Fibroblast of skin of back (primary cell): Measurements from ENCODE around the gene ZNRF3.
"Not testable (repeated sequence)": the region's sequence is repeated elsewhere in the genome, so short reads cannot be mapped to it uniquely, and the experiment has no call there.

Source experiments
- DNase-seq: peaks from one replicate; pipeline ENCODE4 v3.0.0-alpha.2; 2013

The ZNRF3 gene

GRCh38 chr22:28908810-28909209 lies 25.4 kb downstream of the ZNRF3 start:
- not testable (repeated sequence) for DNase-seq

GRCh38 chr22:28909375-28909774 lies 26.0 kb downstream of the ZNRF3 start:
- DNase-seq: peak; percentile 47

DNA sequence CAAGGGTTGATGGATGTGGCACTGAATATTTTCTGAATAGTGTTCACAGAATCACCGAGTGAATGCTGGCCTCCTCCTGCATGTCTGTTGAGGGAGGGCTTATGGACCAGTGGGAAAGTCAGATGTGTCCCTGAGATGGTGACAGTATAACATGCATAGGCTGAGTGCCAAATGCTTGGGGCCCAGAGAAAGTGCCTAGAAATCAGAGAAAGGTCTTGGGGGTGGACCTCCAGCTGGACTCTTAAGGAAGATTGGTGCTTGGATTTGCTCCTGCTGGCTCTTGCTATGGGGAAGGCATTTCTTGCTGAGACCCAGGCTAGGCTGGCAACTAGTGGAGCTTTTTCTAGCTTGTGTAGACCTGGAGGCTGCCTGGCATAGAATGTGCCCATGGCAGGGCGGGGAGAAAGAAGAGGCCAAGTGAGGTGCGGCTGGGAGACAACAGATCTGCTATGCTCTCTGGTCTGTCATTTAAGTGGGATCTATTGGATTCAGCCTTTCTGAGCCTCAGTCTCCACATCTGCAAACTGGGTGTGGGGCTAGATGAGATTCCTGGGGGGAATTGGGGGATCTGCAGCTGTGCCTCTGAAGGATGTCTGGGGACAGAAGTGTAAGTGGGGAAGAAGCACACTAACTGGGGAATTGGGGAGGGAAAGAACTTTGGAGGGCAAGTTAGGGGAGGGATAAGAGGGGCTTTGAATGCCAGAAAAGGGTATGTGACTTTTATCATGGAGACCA lies 27.4 kb downstream of the ZNRF3 start:
- no peak for DNase-seq

GRCh38 chr22:28911304-28911690 lies 27.9 kb downstream of the ZNRF3 start:
- DNase-seq: no peak

GRCh38 chr22:28911777-28912669 lies 28.7 kb downstream of the ZNRF3 start:
- DNase-seq: peak; percentile 22

DNA sequence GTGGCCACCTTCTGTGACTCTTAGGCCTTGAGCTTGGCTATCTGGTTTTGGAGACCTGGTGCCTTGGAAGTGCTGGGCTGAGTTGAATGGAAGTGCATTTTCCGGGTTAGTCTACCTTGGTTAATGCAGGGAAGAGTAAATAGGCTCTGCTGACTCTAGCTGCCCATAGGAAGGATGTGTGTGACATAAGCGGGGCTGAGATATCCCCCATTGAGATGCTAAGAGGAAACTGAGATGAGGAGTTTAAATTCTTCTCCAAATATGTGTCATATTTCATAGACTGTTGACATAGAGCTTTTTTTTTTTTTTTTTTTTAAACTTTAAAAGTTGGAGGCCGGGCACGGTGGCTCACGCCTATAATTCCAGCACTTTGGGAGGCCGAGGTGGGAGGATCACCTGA lies 30.8 kb downstream of the ZNRF3 start:
- peak; percentile 55 for DNase-seq

DNA sequence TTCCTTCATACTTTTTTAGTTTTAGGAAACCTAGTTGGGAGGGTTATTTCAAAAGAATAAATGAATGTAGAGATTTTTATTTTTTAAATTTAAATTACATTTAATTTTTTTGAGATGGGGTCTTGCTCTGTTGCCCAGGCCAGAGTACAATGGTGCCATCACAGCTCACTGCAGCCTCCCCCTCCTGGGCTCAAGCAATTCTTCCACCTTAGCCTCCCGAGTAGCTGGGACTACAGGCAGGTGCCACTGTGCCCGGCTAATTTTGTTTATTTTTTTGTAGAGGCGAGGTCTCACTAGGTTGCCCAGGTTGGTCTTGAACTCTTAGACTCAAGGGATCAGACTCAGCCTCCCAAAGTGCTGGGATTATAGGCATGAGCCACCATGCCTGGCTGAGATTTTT lies 32.6 kb downstream of the ZNRF3 start:
- no peak for DNase-seq

DNA sequence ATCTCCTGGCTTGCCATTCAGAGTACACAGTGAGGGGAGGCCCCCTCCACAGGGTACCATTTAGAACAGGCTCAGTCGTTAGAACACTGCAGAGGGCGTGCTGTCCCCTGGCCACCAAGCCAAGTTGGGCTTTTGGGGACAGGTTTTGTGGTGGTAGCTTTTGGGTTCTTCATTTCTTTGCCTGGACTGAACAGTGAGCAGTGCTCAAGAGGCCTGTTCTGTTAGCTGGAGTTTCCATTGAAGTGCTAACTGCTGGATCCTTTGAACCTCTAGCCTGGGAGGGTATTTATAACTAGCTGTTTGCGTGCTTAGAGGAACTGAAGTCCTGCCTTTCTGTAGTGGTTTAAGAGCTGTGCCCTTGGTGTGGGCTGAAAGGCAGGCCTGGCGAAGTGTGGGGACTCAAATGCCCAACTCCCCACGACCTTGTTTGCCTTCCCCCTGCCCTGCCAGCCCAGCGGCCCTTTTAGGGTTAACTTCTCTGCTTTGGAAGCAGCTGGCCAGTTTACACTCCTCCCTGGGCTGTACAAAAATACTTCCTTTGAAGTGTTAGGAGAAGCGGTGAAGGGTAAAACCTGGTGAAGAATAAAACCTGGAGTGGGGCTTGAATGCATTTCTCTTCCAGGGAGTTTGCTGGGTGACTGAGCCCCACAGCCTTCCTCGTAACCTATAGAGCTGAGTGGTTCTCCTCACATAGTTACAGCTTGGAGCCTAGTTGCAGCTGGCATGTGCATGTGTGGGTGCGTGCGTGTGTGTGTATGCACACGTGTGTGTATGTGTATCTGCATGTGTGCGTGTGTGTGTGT lies 34.6 kb downstream of the ZNRF3 start:
- DNase-seq: peak; percentile 28

DNA sequence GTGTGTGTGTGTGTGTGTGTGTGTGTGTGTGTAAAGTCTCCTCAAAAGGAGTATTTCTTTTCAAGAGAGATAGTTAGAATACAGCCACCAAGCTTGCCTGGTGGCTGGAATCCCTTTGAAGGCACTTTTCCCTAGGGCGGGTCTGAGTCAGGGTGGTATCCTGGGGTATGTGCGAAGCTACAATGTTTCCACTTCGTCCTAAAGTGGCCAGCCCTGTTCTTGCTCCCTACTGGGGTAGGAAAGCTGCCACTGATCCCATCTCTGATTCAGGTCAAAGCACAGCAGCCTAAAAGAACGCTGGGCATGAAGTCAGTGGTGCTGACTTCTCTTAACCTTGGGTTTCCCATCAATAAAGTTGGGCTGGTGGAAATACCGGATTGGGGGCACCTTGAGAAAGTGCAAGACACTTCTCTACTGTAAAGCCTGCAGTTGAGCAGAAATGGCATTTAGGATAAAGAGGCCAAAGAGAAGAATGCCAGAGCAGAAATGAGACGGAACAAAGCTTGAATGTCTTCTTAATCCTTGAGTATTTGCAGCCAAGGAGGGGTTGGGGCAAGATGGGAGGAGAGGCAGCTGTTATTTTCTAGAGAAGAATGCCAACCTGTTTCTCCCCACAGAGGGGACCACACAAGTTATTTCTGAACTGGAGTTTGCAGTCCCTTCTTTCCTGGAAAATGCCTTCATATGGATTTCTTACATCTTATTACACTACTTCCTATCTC lies 35.3 kb downstream of the ZNRF3 start:
- DNase-seq: no peak

GRCh38 chr22:28920757-28921584 lies 37.6 kb downstream of the ZNRF3 start:
- no peak for DNase-seq

- DNase-seq: no peak
These were observed 38.2 kb downstream of the ZNRF3 start for GRCh38 chr22:28921585-28921879.

GRCh38 chr22:28922540-28923244 lies 39.3 kb downstream of the ZNRF3 start:
- DNase-seq: no peak

DNA sequence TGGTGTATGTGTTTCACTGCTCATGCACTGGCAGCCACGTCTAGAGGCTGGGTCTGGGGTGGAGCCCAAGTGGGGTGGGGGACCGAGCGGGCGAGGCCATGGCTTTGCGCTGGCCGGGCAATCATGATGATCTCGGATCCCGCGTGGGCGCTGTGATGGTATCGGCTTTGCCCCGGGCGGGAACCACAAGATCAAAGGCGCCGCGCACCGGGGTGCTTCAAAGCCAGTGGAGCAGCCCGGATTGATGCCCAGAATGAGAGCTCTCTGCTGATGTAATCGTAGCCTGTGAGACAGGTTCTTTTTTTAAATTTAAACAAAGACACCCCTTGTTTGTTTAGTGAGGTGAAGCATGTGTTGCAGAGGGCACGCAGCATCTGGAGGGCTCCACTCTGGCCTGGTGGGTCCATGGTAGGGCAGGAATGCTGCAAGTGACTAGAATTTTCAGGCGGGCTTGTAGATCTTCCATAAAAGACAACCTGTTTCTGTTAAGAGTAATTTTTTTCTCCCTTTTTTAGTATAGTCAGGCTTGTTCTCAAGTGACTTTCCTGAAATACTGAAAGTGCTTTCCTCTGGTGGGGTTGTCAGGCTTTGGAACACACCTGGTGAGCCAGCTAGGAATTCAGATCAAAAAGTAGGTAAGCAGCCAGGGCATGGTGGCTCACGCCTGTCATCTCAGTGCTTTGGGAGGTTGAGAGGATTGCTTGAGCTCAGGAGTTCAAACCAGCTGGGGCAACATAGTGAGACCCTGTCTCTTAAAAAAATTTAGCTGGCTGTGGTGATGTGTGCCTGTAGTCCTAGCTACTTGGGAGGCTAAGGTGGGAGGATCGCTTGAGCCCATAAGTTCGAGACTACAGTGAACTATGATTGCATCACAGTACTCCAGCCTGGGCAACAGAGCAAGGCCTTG lies 40.7 kb downstream of the ZNRF3 start:
- DNase-seq: no peak

GRCh38 chr22:28925916-28926315 lies 42.5 kb downstream of the ZNRF3 start:
- no peak for DNase-seq

GRCh38 chr22:28927630-28928029 lies 44.3 kb downstream of the ZNRF3 start:
- no peak for DNase-seq

DNA sequence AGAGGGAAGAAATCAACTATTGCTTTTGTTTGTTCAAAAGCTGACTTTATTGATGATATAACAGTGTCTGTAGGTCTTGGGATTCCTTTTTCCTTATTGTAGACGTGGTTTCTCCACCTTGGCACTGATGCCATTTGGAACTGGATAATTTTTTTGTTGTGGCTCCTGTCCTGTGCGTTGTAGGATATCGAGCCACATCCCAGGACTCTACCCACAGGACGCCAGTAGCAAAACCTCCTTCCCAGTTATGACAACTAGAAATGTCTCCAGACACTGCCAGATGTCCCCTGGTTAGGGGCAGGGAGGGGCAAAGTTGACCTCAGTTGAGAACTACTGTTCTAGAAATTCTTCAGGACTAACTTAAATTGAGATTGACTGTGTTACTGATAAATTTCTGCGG lies 45.8 kb downstream of the ZNRF3 start:
- no peak for DNase-seq

DNA sequence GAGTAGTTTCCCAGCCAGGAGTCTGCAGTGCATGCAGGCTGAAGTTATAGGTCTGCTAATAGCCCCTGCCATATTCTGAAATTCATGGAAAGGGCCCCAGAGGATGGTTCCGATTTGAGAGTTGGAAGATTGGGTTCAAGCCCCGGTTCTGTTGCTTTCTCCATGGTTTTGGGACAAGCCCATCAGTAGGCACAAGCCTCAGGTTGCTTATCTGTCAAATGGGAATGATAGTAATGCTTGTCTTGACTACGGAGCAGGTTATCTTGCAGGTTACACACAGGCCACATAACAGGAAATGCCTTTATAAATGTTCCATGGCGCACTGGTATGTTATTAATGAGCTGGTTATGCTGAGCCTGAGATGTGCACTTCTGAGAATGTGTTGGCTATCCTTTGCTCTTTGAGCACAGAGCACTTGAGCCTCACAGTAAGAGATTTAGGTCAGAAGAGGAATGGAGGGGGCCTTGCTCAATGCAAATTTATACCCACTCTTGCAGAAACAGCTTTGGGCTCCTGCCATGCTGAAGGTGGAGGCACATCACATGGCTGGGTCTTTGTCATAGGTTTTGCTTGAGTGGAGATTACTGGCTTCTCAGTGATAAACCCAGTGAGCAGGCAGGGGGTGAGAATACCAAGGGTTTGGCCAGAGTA lies 47.1 kb downstream of the ZNRF3 start:
- no peak for DNase-seq

DNA sequence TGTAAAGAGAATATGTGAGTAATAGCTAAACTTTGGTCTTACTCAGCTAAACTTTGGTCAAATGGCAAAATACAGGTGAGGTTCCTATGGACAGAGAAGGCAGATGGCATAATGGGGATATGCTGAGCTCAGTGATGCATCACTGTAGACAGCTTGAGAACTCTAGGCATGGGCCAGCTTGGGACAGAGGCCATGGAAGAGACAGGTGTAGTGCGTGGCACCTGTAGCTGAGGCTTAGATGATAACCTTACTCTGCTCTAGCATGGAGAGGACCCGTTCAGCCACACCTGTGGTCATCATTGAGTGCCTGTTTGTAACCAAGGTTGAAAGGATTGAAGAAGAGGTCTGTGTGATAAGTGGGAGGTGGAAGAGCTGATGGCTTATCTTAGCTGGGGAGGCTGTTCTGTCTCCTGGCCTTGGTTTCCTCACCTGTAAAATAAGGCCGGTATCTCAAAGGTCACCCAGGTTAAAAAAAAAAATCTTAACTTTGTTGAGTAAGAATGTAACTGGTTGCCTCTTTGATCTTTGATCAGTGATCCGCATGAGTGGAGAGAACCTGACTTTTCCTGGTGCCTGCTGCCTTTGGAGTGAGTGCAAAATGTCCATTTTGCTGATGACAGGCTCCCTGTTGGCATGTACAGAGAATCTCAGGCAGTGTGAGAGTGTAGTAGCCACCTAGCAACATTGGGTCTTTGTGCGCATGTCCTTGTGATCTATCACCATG lies 48.6 kb downstream of the ZNRF3 start:
- no peak for DNase-seq

GRCh38 chr22:28933321-28933720 lies 49.9 kb downstream of the ZNRF3 start:
- DNase-seq: no peak
